Measurements from ENCODE around the gene CIRBP. TPM values are rescaled to one million over a fixed set of nuclear protein-coding genes. Genes with fewer than 3 reads are reported as not detected.

The CIRBP gene
- total and polyA plus RNA-seq, 2 of the 13 experiments (the other 11 are each of a cell fraction or from before 2014, with no cell fraction given) = 133 to 140 TPM

- in situ Hi-C loops (cut with HindIII; ENCODE audit: extremely low pct_ligation_motif_present, low pct_unique_long_range_greater_than_20kb) = no loop called here
- no peaks in the 10 kb centered on the region for H3K27me3 ChIP-seq (ENCODE audit: control insufficient read depth in 1 of 2, insufficient read depth in 2 of 2, low read length in 2 of 2)
- no TSS peak for BruUV-seq (replicated peaks)
- H3K4me3 ChIP-seq (replicated peaks in 1 of 3; ENCODE audit: insufficient read depth in 1 of 3, low read depth in 2 of 3, low read length in 3 of 3) = no peak overlapping the region
- H3K4me2 ChIP-seq (ENCODE audit: low read depth, low read length) = no peak overlapping the region
- no peak overlapping the region for H3K9ac ChIP-seq (ENCODE audit: insufficient read depth, low read depth, low read length)
- ATAC-seq (no peak), DNase-seq (ENCODE audit: low spot score) (no peak), FAIRE-seq (no peak)
- H3K27ac ChIP-seq (ENCODE audit: extremely low read length, insufficient read depth, low read length) = no peak overlapping the region
- H3K9me3 ChIP-seq (ENCODE audit: low read length) = no peaks in the 10 kb centered on the region
- peaks cover 28% of the 10 kb centered on the region for H3K4me1 ChIP-seq (ENCODE audit: insufficient read depth, low read length)
- H3K79me2 ChIP-seq (ENCODE audit: insufficient read depth, low read length) = peaks cover 34% of the 10 kb centered on the region
- intact Hi-C loops (cut with micrococcal nuclease; ENCODE audit: unreplicated experiment) = no loop called here
- TF ChIP-seq AKAP8 (CRISPR knock-in tag; IDR thresholded peaks at IDR 0.05) (0 out of 2 replicates have a peak, but pooled peaks have one; percentile 24), DNMT3B (CRISPR knock-in tag; conservative IDR thresholded peaks at IDR 0.05) (no peak)
- peaks cover 22 to 34% of the 10 kb centered on the region in 2 experiments; a peak in 4 of 5 replicates for H3K36me3 ChIP-seq (replicated peaks in 1 of 2; ENCODE audit: control insufficient read depth in 1 of 2, insufficient read depth in 2 of 2, low read length in 2 of 2)
- POLR2A ChIA-PET = no interaction called here
- 99% methylated on average over 7 of the region's 19 CpGs for WGBS (ENCODE audit: low lambda C conversion rate)
- CTCF ChIA-PET (ENCODE audit: low intra/inter-chr PET ratio, low total read pairs) = no interaction called here
- no peak overlapping the region for H2AFZ ChIP-seq (ENCODE audit: low read length)
- peaks cover 23% of the 10 kb centered on the region for H4K20me1 ChIP-seq (ENCODE audit: insufficient read depth, low read length)
Measured at GRCh38 chr19:1219786-1220476, 49.2 kb upstream of the CIRBP start.

GRCh38 chr19:1220477-1220930 is 48.6 kb upstream of the CIRBP start:
- no peak overlapping the region for H3K4me2 ChIP-seq (ENCODE audit: low read depth, low read length)
- TF ChIP-seq RBFOX2 (IDR thresholded peaks at IDR 0.05; ENCODE audit: low read depth, low read length) (0 out of 2 replicates have a peak, but pooled peaks have one; percentile 35), NCOA5 (CRISPR knock-in tag; IDR thresholded peaks at IDR 0.05) (no peak)
- no TSS peak for BruUV-seq (replicated peaks)
- ChIA-PET POLR2A (no interaction called here), CTCF (ENCODE audit: low intra/inter-chr PET ratio, low total read pairs) (interaction anchor here (1.4 kb wide), 1 partner anchor 20 kb away, joined by 17 read pairs; the partner anchor contains the start of gene ATP5F1D)
- peaks cover 18 to 34% of the 10 kb centered on the region in 2 experiments; a peak in 4 of 5 replicates for H3K36me3 ChIP-seq (replicated peaks in 1 of 2; ENCODE audit: control insufficient read depth in 1 of 2, insufficient read depth in 2 of 2, low read length in 2 of 2)
- no peak for FAIRE-seq
- H3K4me3 ChIP-seq (replicated peaks in 1 of 3; ENCODE audit: insufficient read depth in 1 of 3, low read depth in 2 of 3, low read length in 3 of 3) = no peak overlapping the region
- no peak overlapping the region for H3K9ac ChIP-seq (ENCODE audit: insufficient read depth, low read depth, low read length)
- no peak for DNase-seq (ENCODE audit: low spot score)
- intact Hi-C loops (cut with micrococcal nuclease; ENCODE audit: unreplicated experiment) = no loop called here
- no peak for ATAC-seq
- H4K20me1 ChIP-seq (ENCODE audit: insufficient read depth, low read length) = peaks cover 22% of the 10 kb centered on the region
- H3K79me2 ChIP-seq (ENCODE audit: insufficient read depth, low read length) = peaks cover 30% of the 10 kb centered on the region
- in situ Hi-C loops (cut with HindIII; ENCODE audit: extremely low pct_ligation_motif_present, low pct_unique_long_range_greater_than_20kb) = no loop called here
- no peak overlapping the region for H3K27ac ChIP-seq (ENCODE audit: extremely low read length, insufficient read depth, low read length)
- no peaks in the 10 kb centered on the region for H3K9me3 ChIP-seq (ENCODE audit: low read length)
- WGBS (ENCODE audit: low lambda C conversion rate) = 94% methylated on average over 10 of the region's 33 CpGs
- H2AFZ ChIP-seq (ENCODE audit: low read length) = no peak overlapping the region
- no peaks in the 10 kb centered on the region for H3K27me3 ChIP-seq (ENCODE audit: control insufficient read depth in 1 of 2, insufficient read depth in 2 of 2, low read length in 2 of 2)
- H3K4me1 ChIP-seq (ENCODE audit: insufficient read depth, low read length) = peaks cover 28% of the 10 kb centered on the region

Measured in HepG2 (cell line).